Neural progenitor cell (in vitro differentiated cells): ENCODE data around the gene SMYD3.

Experiments used
- EZH2 ChIP-seq: fragments of 200-600 bp; sonication (generic); IDR thresholded peaks from 2 replicates; pipeline ENCODE4 v1.6.1; 2017; ENCODE audit warnings: antibody characterized with exemption, mild to moderate bottlenecking, moderate library complexity
- TF ChIP-seq, protein P1 (sequence below): fragments of 200-600 bp; sonication (generic); IDR thresholded peaks from 2 replicates; pipeline ENCODE4 v1.5.1; 2017; ENCODE audit warnings: antibody characterized with exemption, mild to moderate bottlenecking

DNA sequence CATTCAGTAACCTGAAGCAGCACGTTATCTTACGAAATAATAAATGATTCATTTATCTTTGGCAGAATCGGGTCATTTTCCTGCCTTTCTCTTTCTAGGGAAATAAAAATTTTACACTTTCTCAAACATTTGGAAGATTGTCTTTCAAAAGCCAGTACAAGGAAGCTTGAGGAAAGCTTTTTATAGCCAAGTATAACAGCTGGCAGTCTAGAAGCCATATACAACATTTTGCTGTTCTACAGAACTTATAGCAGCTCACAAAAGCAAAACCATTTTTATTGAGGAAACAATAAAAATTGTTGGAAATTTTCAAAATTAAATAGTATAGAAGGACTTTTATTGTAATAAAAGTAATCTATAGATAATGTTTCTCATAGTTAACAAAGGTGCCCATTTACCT lies 448.6 kb downstream of the SMYD3 start:
- TF ChIP-seq, protein P1, sequence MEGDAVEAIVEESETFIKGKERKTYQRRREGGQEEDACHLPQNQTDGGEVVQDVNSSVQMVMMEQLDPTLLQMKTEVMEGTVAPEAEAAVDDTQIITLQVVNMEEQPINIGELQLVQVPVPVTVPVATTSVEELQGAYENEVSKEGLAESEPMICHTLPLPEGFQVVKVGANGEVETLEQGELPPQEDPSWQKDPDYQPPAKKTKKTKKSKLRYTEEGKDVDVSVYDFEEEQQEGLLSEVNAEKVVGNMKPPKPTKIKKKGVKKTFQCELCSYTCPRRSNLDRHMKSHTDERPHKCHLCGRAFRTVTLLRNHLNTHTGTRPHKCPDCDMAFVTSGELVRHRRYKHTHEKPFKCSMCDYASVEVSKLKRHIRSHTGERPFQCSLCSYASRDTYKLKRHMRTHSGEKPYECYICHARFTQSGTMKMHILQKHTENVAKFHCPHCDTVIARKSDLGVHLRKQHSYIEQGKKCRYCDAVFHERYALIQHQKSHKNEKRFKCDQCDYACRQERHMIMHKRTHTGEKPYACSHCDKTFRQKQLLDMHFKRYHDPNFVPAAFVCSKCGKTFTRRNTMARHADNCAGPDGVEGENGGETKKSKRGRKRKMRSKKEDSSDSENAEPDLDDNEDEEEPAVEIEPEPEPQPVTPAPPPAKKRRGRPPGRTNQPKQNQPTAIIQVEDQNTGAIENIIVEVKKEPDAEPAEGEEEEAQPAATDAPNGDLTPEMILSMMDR = no peak
- no peak for TF ChIP-seq EZH2
